IMR-90 (cell line): ENCODE results near the gene ZNF660. TPM values are rescaled to one million over a fixed set of nuclear protein-coding genes. Genes with fewer than 3 reads are reported as not detected.

Experiments used
- ATAC-seq: fragments of 200-7000 bp; cut with Tn5 transposase; 2 replicates; pipeline ENCODE4 v1.9.1; 2020; ENCODE audit warnings: low read depth, mild to moderate bottlenecking, moderate library complexity
- BruUV-seq: library from RNA; stranded (reverse); fragments of 400-500 nt; replicated peaks from 2 replicates; lab custom pipeline; 2021; lab: Mats Ljungman, UMichigan
- CTCF ChIA-PET: fragments of 300-600 bp; formaldehyde crosslinking; extraction: SDS; loops from one replicate; lab custom pipeline; 2021; ENCODE audit warnings: antibody characterized with exemption; lab: Yijun Ruan, JAX
- POLR2A ChIA-PET: fragments of 300-600 bp; sonication (Branson Sonifier 250); formaldehyde crosslinking; loops from one replicate; lab custom pipeline; 2022; ENCODE audit warnings: antibody characterized with exemption; ENCODE audit not compliant: unreplicated experiment; lab: Charles Lee
- DNase-seq: peaks from one replicate; pipeline ENCODE4 v3.0.0; 2013
- H2AFZ ChIP-seq: replicated peaks from 2 replicates; pipeline ENCODE3; 2013; ENCODE audit warnings: low read length, mild to moderate bottlenecking; ENCODE audit not compliant: poor library complexity
- H2AK5ac ChIP-seq: 2 replicates; pipeline ENCODE4 v1.6.1; 2013; ENCODE audit warnings: low read depth, low read length, inconsistent platforms
- H2AK9ac ChIP-seq: replicated peaks from 2 replicates; pipeline ENCODE3; 2013; ENCODE audit warnings: mild to moderate bottlenecking, low read depth, low read length, moderate library complexity; ENCODE audit not compliant: poor library complexity
- H2BK120ac ChIP-seq: 2 replicates; pipeline ENCODE4 v1.6.1; 2013; ENCODE audit warnings: low read depth, low read length, inconsistent platforms
- H2BK15ac ChIP-seq: 3 replicates; pipeline ENCODE4 v1.6.1; 2013; ENCODE audit warnings: low read depth, low read length, inconsistent platforms
- H2BK20ac ChIP-seq: 2 replicates; pipeline ENCODE4 v1.6.1; 2013; ENCODE audit warnings: low read depth, mild to moderate bottlenecking, inconsistent platforms, low read length, moderate library complexity
- H2BK5ac ChIP-seq: 2 replicates; pipeline ENCODE4 v1.6.1; 2013; ENCODE audit warnings: mild to moderate bottlenecking, low read depth, low read length, inconsistent platforms; ENCODE audit not compliant: poor library complexity, severe bottlenecking
- H3K14ac ChIP-seq: replicated peaks from 2 replicates; pipeline ENCODE4 v1.6.1; 2013; ENCODE audit warnings: low read depth, low read length, inconsistent platforms
- H3K18ac ChIP-seq: 2 replicates; pipeline ENCODE4 v1.6.1; 2013; ENCODE audit warnings: low read depth, low read length, control low read depth
- H3K23ac ChIP-seq: 2 replicates; pipeline ENCODE4 v1.6.1; 2013; ENCODE audit warnings: low read depth, low read length, inconsistent platforms
- H3K27ac ChIP-seq: 2 replicates; pipeline ENCODE4 v1.5.1; 2013; ENCODE audit warnings: mild to moderate bottlenecking, control low read depth, low read length; ENCODE audit not compliant: insufficient read depth
- H3K27me3 ChIP-seq: 2 replicates; pipeline ENCODE4 v1.6.1; 2013; ENCODE audit warnings: low read length; ENCODE audit not compliant: control insufficient read depth, insufficient read depth
- H3K36me3 ChIP-seq: 2 replicates; pipeline ENCODE4 v1.6.1; 2013; ENCODE audit warnings: low read length, mixed read lengths; ENCODE audit not compliant: control insufficient read depth, insufficient read depth
- H3K4ac ChIP-seq: 2 replicates; pipeline ENCODE4 v1.6.1; 2013; ENCODE audit warnings: low read depth, low read length, inconsistent platforms
- H3K4me1 ChIP-seq: 2 replicates; pipeline ENCODE4 v1.6.1; 2013; ENCODE audit warnings: low read length, mixed read lengths; ENCODE audit not compliant: control insufficient read depth, insufficient read depth
- H3K4me2 ChIP-seq: 2 replicates; pipeline ENCODE4 v1.6.1; 2013; ENCODE audit warnings: low read depth, mild to moderate bottlenecking, control low read depth, low read length, moderate library complexity
- H3K4me3 ChIP-seq: 2 replicates; pipeline ENCODE4 v1.5.1; 2013; ENCODE audit warnings: low read depth, mild to moderate bottlenecking, control low read depth, low read length, moderate library complexity; ENCODE audit not compliant: insufficient read depth
- H3K56ac ChIP-seq: 2 replicates; pipeline ENCODE4 v1.6.1; 2013; ENCODE audit warnings: low read length, inconsistent platforms; ENCODE audit not compliant: insufficient read depth; ENCODE audit errors: extremely low read depth
- H3K79me1 ChIP-seq, 2 experiments: 2 replicates each; pipeline ENCODE4 v1.6.1; 2013; ENCODE audit warnings: low read length in 2 of 2, inconsistent platforms in 1 of 2, low read depth in 1 of 2
- H3K9ac ChIP-seq: 2 replicates; pipeline ENCODE4 v1.6.1; 2013; ENCODE audit warnings: low read depth, low read length, control low read depth
- H3K9me1 ChIP-seq: 2 replicates; pipeline ENCODE4 v1.6.1; 2013; ENCODE audit warnings: low read length, inconsistent platforms; ENCODE audit not compliant: insufficient read depth
- H3K9me3 ChIP-seq: 2 replicates; pipeline ENCODE4 v1.6.1; 2013; ENCODE audit warnings: low read length; ENCODE audit not compliant: control insufficient read depth, insufficient read depth
- H4K20me1 ChIP-seq: 2 replicates; pipeline ENCODE4 v1.6.1; 2013; ENCODE audit warnings: low read length, inconsistent platforms; ENCODE audit not compliant: insufficient read depth
- H4K5ac ChIP-seq: 2 replicates; pipeline ENCODE4 v1.6.1; 2013; ENCODE audit warnings: mild to moderate bottlenecking, low read depth, low read length, control low read depth
- H4K8ac ChIP-seq, 2 experiments: 2 replicates each; pipeline ENCODE4 v1.6.1; 2013; ENCODE audit warnings: low read depth in 2 of 2, low read length in 2 of 2, control low read depth in 1 of 2, inconsistent platforms in 1 of 2
- H4K91ac ChIP-seq: 2 replicates; pipeline ENCODE4 v1.6.1; 2013; ENCODE audit warnings: low read depth, low read length, inconsistent platforms; ENCODE audit not compliant: insufficient read depth
- BHLHE40 ChIP-seq: fragments of 150-350 bp; IDR thresholded peaks from 2 replicates; pipeline ENCODE4 v1.6.1; 2016; ENCODE audit warnings: mild to moderate bottlenecking, low read depth, low read length
- FOS ChIP-seq: fragments of 150-350 bp; IDR thresholded peaks from 2 replicates; pipeline ENCODE4 v1.6.1; 2016; ENCODE audit warnings: low read depth, low read length
- MAFK ChIP-seq: IDR thresholded peaks from 2 replicates; pipeline ENCODE4 v1.6.1; 2012; ENCODE audit warnings: low read depth, low read length, improper control_type of control experiment
- MAZ ChIP-seq: IDR thresholded peaks from 2 replicates; pipeline ENCODE4 v1.6.1; 2012; ENCODE audit warnings: low read depth, mild to moderate bottlenecking, low read length, improper control_type of control experiment, moderate library complexity, borderline replicate concordance
- NFE2L2 ChIP-seq: fragments of 150-350 bp; IDR thresholded peaks from 2 replicates; pipeline ENCODE4 v1.6.1; 2016; ENCODE audit warnings: low read depth, mild to moderate bottlenecking, low read length
- POLR2A ChIP-seq: IDR thresholded peaks from 2 replicates; pipeline ENCODE4 v1.6.1; 2012; ENCODE audit warnings: mild to moderate bottlenecking, low read depth, low read length
- RCOR1 ChIP-seq: IDR thresholded peaks from 2 replicates; pipeline ENCODE4 v1.6.1; 2012; ENCODE audit warnings: mild to moderate bottlenecking, low read length, improper control_type of control experiment; ENCODE audit not compliant: insufficient replicate concordance
- SMC3 ChIP-seq: fragments of 150-350 bp; IDR thresholded peaks from 2 replicates; pipeline ENCODE4 v1.6.1; 2016; ENCODE audit warnings: low read depth, mild to moderate bottlenecking, antibody characterized with exemption, low read length, moderate library complexity
- USF2 ChIP-seq: fragments of 150-350 bp; IDR thresholded peaks from 2 replicates; pipeline ENCODE4 v1.6.1; 2017; ENCODE audit warnings: mild to moderate bottlenecking, antibody characterized with exemption, low read length, low read depth
- WGBS, 2 experiments: methylation state at CpG; one replicate each; pipeline versions ENCODE4 v1.1.5 to v1.1.7; 2013; ENCODE audit warnings: missing lambda C conversion rate in 2 of 2; ENCODE audit not compliant: insufficient read length in 1 of 2; ENCODE audit errors: extremely low coverage in 2 of 2; 5-methylcytosine and 5-hydroxymethylcytosine counted together
- dilution Hi-C: fragments of 300-500 bp; cut with HindIII; formaldehyde crosslinking; loops from one replicate; pipeline ENCODE4 v1.14.3; 2018; ENCODE audit warnings: low sequenced_read_pairs; ENCODE audit not compliant: unreplicated experiment
- in situ Hi-C: fragments of 300-500 bp; cut with MboI; formaldehyde crosslinking; loops from 3 replicates; pipeline ENCODE4 v1.14.3; 2019; ENCODE audit warnings: low sequenced_read_pairs, inconsistent platforms, mixed read lengths
- intact Hi-C: fragments of 100-400 bp; cut with micrococcal nuclease; formaldehyde crosslinking; loops from 2 replicates; pipeline ENCODE4 v1.10.0; 2022
- polyA plus RNA-seq, 3 experiments: library from polyadenylated mRNA; depleted of rRNA; stranded (reverse); fragments of >200 nt; gene quantifications; 2 replicates each; pipeline ENCODE4 v1.2.3, GENCODE V29; 2012; ENCODE audit warnings: low replicate concordance in 1 of 3
- total RNA-seq: library from RNA; depleted of rRNA; stranded (reverse); fragments of >200 nt; gene quantifications from 2 replicates; pipeline ENCODE4 v1.2.3, GENCODE V29; 2012
- TF ChIP-seq, protein P1 (sequence below): conservative IDR thresholded peaks from 2 replicates; pipeline ENCODE4 v1.5.1; 2012; ENCODE audit warnings: mild to moderate bottlenecking, low read depth, low read length, improper control_type of control experiment
- TF ChIP-seq, protein P2 (sequence below): fragments of 150-350 bp; IDR thresholded peaks from 2 replicates; pipeline ENCODE4 v1.6.1; 2016; ENCODE audit warnings: low read depth, mild to moderate bottlenecking, low read length, moderate library complexity, borderline replicate concordance

ZNF660 gene
- total and polyA plus RNA-seq, 2 of the 4 experiments (the other 2 are of a cell fraction), result 0.70 to 1.3 TPM

- Histone ChIP-seq H3K14ac (no peak overlapping the region), H4K91ac (no peak overlapping the region), H3K56ac (no peak overlapping the region), H2BK5ac (no peak overlapping the region), H3K79me1 (peaks cover 13 to 18% of the 10 kb centered on the region in 2 experiments; a peak in 3 of 4 replicates), H3K9me3 (peaks cover 11% of the 10 kb centered on the region; the same call in 1 of the 2 replicates), H3K9ac (no peak overlapping the region), H2AK5ac (no peak overlapping the region), H2BK20ac (no peak overlapping the region), H3K9me1 (no peaks in the 10 kb centered on the region), H3K4me2 (no peak overlapping the region), H2AK9ac (no peak overlapping the region), H3K4ac (no peak overlapping the region), H3K36me3 (peaks cover 19% of the 10 kb centered on the region), H2BK120ac (no peak overlapping the region), H3K4me1 (peaks cover 4% of the 10 kb centered on the region; the same call in 1 of the 2 replicates), H3K27me3 (no peaks in the 10 kb centered on the region), H2AFZ (no peak overlapping the region), H3K27ac (no peak overlapping the region), H3K4me3 (no peak overlapping the region), H2BK15ac (no peak overlapping the region), H3K18ac (no peak overlapping the region), H4K8ac (no peak overlapping the region), H4K5ac (no peak overlapping the region), H4K20me1 (no peaks in the 10 kb centered on the region), H3K23ac (no peak overlapping the region)
- no peak for TF ChIP-seq BHLHE40
- TF ChIP-seq MAFK, result no peak
- TF ChIP-seq USF2, result no peak
- TF ChIP-seq NFE2L2, result no peak
- TF ChIP-seq MAZ, result no peak
- no peak for TF ChIP-seq SMC3
- TF ChIP-seq POLR2A, result no peak
- TF ChIP-seq, protein P1, sequence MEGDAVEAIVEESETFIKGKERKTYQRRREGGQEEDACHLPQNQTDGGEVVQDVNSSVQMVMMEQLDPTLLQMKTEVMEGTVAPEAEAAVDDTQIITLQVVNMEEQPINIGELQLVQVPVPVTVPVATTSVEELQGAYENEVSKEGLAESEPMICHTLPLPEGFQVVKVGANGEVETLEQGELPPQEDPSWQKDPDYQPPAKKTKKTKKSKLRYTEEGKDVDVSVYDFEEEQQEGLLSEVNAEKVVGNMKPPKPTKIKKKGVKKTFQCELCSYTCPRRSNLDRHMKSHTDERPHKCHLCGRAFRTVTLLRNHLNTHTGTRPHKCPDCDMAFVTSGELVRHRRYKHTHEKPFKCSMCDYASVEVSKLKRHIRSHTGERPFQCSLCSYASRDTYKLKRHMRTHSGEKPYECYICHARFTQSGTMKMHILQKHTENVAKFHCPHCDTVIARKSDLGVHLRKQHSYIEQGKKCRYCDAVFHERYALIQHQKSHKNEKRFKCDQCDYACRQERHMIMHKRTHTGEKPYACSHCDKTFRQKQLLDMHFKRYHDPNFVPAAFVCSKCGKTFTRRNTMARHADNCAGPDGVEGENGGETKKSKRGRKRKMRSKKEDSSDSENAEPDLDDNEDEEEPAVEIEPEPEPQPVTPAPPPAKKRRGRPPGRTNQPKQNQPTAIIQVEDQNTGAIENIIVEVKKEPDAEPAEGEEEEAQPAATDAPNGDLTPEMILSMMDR, result no peak
- TF ChIP-seq RCOR1, result no peak
- TF ChIP-seq, protein P2, sequence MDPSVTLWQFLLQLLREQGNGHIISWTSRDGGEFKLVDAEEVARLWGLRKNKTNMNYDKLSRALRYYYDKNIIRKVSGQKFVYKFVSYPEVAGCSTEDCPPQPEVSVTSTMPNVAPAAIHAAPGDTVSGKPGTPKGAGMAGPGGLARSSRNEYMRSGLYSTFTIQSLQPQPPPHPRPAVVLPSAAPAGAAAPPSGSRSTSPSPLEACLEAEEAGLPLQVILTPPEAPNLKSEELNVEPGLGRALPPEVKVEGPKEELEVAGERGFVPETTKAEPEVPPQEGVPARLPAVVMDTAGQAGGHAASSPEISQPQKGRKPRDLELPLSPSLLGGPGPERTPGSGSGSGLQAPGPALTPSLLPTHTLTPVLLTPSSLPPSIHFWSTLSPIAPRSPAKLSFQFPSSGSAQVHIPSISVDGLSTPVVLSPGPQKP, result no peak
- TF ChIP-seq FOS, result no peak
- POLR2A ChIA-PET, result no interaction called here
- intact Hi-C loops (no loop called here), in situ Hi-C loops (no loop called here), dilution Hi-C loops (no loop called here)
- ATAC-seq (no peak), DNase-seq (no peak)
- WGBS, 2 experiments, result 88% methylated on average over 5 of the region's 9 CpGs; no CpG with 5 or more reads in 1 of the 2 experiments
- CTCF ChIA-PET, result no interaction called here
- no TSS peak for BruUV-seq
Observed at GRCh38 chr3:44557074-44557473, 27.7 kb upstream of the ZNF660 start.
